HepG2 (cell line): ENCODE measurements around the gene RAD23A.

Experiments
- CHD2 ChIP-seq: IDR thresholded peaks from 2 replicates; pipeline ENCODE4 v1.6.1; 2011; ENCODE audit warnings: low read depth, low read length, improper control_type of control experiment
- SP1 ChIP-seq, 2 experiments: fragments of 450-650 bp in 1 of 2; sonication (generic) in 1 of 2; formaldehyde crosslinking in 1 of 2; IDR thresholded peaks; 2 replicates each; pipeline versions ENCODE4 v1.4.0 to v1.6.1; 2016 to 2020; ENCODE audit warnings: missing genetic modification reagents in 1 of 2
- TBX2 ChIP-seq: sonication (generic); formaldehyde crosslinking; IDR thresholded peaks from 2 replicates; pipeline ENCODE4 v1.5.0; 2020; ENCODE audit warnings: missing genetic modification reagents, mild to moderate bottlenecking, borderline replicate concordance
- YEATS4 ChIP-seq: sonication (generic); formaldehyde crosslinking; IDR thresholded peaks from 2 replicates; pipeline ENCODE4 v1.4.0; 2020; ENCODE audit warnings: missing genetic modification reagents, borderline replicate concordance
- ZBTB46 ChIP-seq: sonication (generic); formaldehyde crosslinking; IDR thresholded peaks from 2 replicates; pipeline ENCODE4 v1.4.0; 2020; ENCODE audit warnings: mild to moderate bottlenecking, missing genetic modification reagents, borderline replicate concordance
- ZFYVE20 ChIP-seq: sonication (generic); formaldehyde crosslinking; IDR thresholded peaks from 2 replicates; pipeline ENCODE4 v1.8.0; 2023; ENCODE audit warnings: low read depth, mild to moderate bottlenecking, moderate library complexity, missing genetic modification reagents, borderline replicate concordance
- ZNF383 ChIP-seq: sonication (generic); formaldehyde crosslinking; IDR thresholded peaks from 2 replicates; pipeline ENCODE4 v1.4.0; 2020; ENCODE audit warnings: missing genetic modification reagents, mild to moderate bottlenecking, borderline replicate concordance
- ZSCAN30 ChIP-seq: sonication (generic); formaldehyde crosslinking; IDR thresholded peaks from 2 replicates; pipeline ENCODE4 v1.5.0; 2020; ENCODE audit warnings: mild to moderate bottlenecking, missing genetic modification reagents

- TF ChIP-seq YEATS4, result no peak
- no peak for TF ChIP-seq ZSCAN30
- TF ChIP-seq ZFYVE20 (CRISPR knock-in tag), result no peak
- TF ChIP-seq TBX2 (CRISPR knock-in tag), result no peak
- TF ChIP-seq SP1 (IDR thresholded peaks at IDR 0.05), result no peak
- no peak for TF ChIP-seq SP1 (CRISPR knock-in tag; IDR thresholded peaks at IDR 0.05)
- no peak for TF ChIP-seq ZBTB46
- TF ChIP-seq ZNF383, result no peak
- no peak for TF ChIP-seq CHD2
Measured at GRCh38 chr19:13003081-13003480, 57.4 kb downstream of the RAD23A start.
